H9 (cell line): ENCODE results near the gene BNIP1. TPM values are rescaled to one million over a fixed set of nuclear protein-coding genes. Genes with fewer than 3 reads are reported as not detected.

Source experiments
- DNase-seq: peaks from one replicate; pipeline ENCODE4 v3.0.0-alpha.2; 2017
- H2AFZ ChIP-seq: one replicate; pipeline ENCODE4 v1.6.1; 2013; ENCODE audit warnings: mild to moderate bottlenecking, low read length, control low read depth, moderate library complexity
- H2AK5ac ChIP-seq: 2 replicates; pipeline ENCODE4 v1.6.1; 2013; ENCODE audit warnings: low read length, control low read depth, mixed read lengths; ENCODE audit not compliant: insufficient read length
- H2BK120ac ChIP-seq: one replicate; pipeline ENCODE4 v1.6.1; 2013; ENCODE audit warnings: low read depth, mild to moderate bottlenecking, low read length, control low read depth, inconsistent platforms; ENCODE audit not compliant: poor library complexity, severe bottlenecking
- H2BK12ac ChIP-seq: 2 replicates; pipeline ENCODE4 v1.6.1; 2013; ENCODE audit warnings: low read length, control low read depth, mixed read lengths, low read depth; ENCODE audit not compliant: insufficient read length
- H2BK15ac ChIP-seq: 2 replicates; pipeline ENCODE4 v1.6.1; 2013; ENCODE audit warnings: low read depth, low read length, control low read depth
- H2BK20ac ChIP-seq: one replicate; pipeline ENCODE4 v1.6.1; 2013; ENCODE audit warnings: low read depth, mild to moderate bottlenecking, low read length, control low read depth, inconsistent platforms; ENCODE audit not compliant: poor library complexity, severe bottlenecking
- H2BK5ac ChIP-seq: 2 replicates; pipeline ENCODE4 v1.6.1; 2013; ENCODE audit warnings: low read length, control low read depth, mixed read lengths; ENCODE audit not compliant: insufficient read length
- H3K14ac ChIP-seq: 2 replicates; pipeline ENCODE4 v1.6.1; 2013; ENCODE audit warnings: low read length, control low read depth; ENCODE audit not compliant: insufficient read depth
- H3K18ac ChIP-seq: 2 replicates; pipeline ENCODE4 v1.6.1; 2013; ENCODE audit warnings: low read depth, mild to moderate bottlenecking, mixed read lengths, low read length, control low read depth; ENCODE audit not compliant: insufficient read length
- H3K23ac ChIP-seq: 2 replicates; pipeline ENCODE4 v1.6.1; 2013; ENCODE audit warnings: low read length, control low read depth, mixed read lengths, low read depth; ENCODE audit not compliant: insufficient read length
- H3K23me2 ChIP-seq: 2 replicates; pipeline ENCODE4 v1.6.1; 2013; ENCODE audit warnings: low read depth, mild to moderate bottlenecking, mixed read lengths, low read length, control low read depth; ENCODE audit not compliant: insufficient read length, poor library complexity, severe bottlenecking
- H3K27ac ChIP-seq: 2 replicates; pipeline ENCODE4 v1.5.1; 2013; ENCODE audit warnings: low read length, control low read depth, mixed read lengths, low read depth; ENCODE audit not compliant: insufficient read length
- H3K27me3 ChIP-seq: 2 replicates; pipeline ENCODE4 v1.6.1; 2013; ENCODE audit warnings: low read length, control low read depth, inconsistent platforms; ENCODE audit not compliant: insufficient read depth
- H3K4ac ChIP-seq: 2 replicates; pipeline ENCODE4 v1.6.1; 2013; ENCODE audit warnings: low read depth, mild to moderate bottlenecking, control low read depth, inconsistent platforms, low read length, moderate library complexity
- H3K4me1 ChIP-seq: 2 replicates; pipeline ENCODE4 v1.6.1; 2013; ENCODE audit warnings: low read length, control low read depth, inconsistent platforms; ENCODE audit not compliant: insufficient read depth
- H3K4me2 ChIP-seq: 2 replicates; pipeline ENCODE4 v1.6.1; 2013; ENCODE audit warnings: low read length, control low read depth, mixed read lengths; ENCODE audit not compliant: insufficient read length, insufficient read depth
- H3K56ac ChIP-seq: 2 replicates; pipeline ENCODE4 v1.6.1; 2013; ENCODE audit warnings: low read depth, mild to moderate bottlenecking, mixed read lengths, low read length, control low read depth; ENCODE audit not compliant: insufficient read length
- H3K79me1 ChIP-seq: 2 replicates; pipeline ENCODE4 v1.6.1; 2013; ENCODE audit warnings: low read depth, mild to moderate bottlenecking, moderate library complexity, low read length, control low read depth, inconsistent platforms; ENCODE audit not compliant: insufficient read depth, poor library complexity, severe bottlenecking
- H3K79me2 ChIP-seq: 2 replicates; pipeline ENCODE4 v1.6.1; 2013; ENCODE audit warnings: low read length, control low read depth, inconsistent platforms; ENCODE audit not compliant: insufficient read depth
- H3K9ac ChIP-seq: 2 replicates; pipeline ENCODE4 v1.6.1; 2013; ENCODE audit warnings: low read length, control low read depth, mixed read lengths; ENCODE audit not compliant: insufficient read length; ENCODE audit errors: extremely low read depth
- H3K9me3 ChIP-seq: one replicate; pipeline ENCODE4 v1.6.1; 2013; ENCODE audit warnings: low read depth, low read length, inconsistent platforms; ENCODE audit not compliant: control insufficient read depth
- H3T11ph ChIP-seq: one replicate; pipeline ENCODE4 v1.6.1; 2013; ENCODE audit warnings: mild to moderate bottlenecking, low read length, control low read depth, inconsistent platforms
- H4K20me1 ChIP-seq: one replicate; pipeline ENCODE4 v1.6.1; 2013; ENCODE audit not compliant: control insufficient read depth, insufficient read length, insufficient read depth
- H4K5ac ChIP-seq: 2 replicates; pipeline ENCODE4 v1.6.1; 2013; ENCODE audit warnings: low read depth, mild to moderate bottlenecking, mixed read lengths, low read length, control low read depth; ENCODE audit not compliant: insufficient read length
- H4K8ac ChIP-seq: replicated peaks from 2 replicates; pipeline ENCODE4 v1.6.1; 2013; ENCODE audit warnings: low read length, control low read depth, mixed read lengths, low read depth; ENCODE audit not compliant: insufficient read length
- H4K91ac ChIP-seq: 2 replicates; pipeline ENCODE4 v1.6.1; 2013; ENCODE audit warnings: low read depth, mild to moderate bottlenecking, moderate library complexity, mixed read lengths, low read length, control low read depth; ENCODE audit not compliant: insufficient read length
- H3K27ac Mint-ChIP-seq, 3 experiments: 2 replicates in 2 of 3; 3 replicates in 1 of 3; pipeline ENCODE4 v1.8.0; 2020 to 2021; ENCODE audit warnings: mixed read lengths in 3 of 3, mild to moderate bottlenecking in 1 of 3, moderate library complexity in 1 of 3
- H3K27me3 Mint-ChIP-seq: 2 replicates; pipeline ENCODE4 v1.8.0; 2021; ENCODE audit warnings: low read depth, mild to moderate bottlenecking, moderate library complexity, mixed read lengths
- H3K36me3 Mint-ChIP-seq, 3 experiments: 2 replicates in 2 of 3; 3 replicates in 1 of 3; pipeline ENCODE4 v1.8.0; 2020 to 2021; ENCODE audit warnings: low read depth in 3 of 3, mixed read lengths in 3 of 3; ENCODE audit not compliant: insufficient read depth in 1 of 3
- H3K4me1 Mint-ChIP-seq, 2 experiments: 2 replicates each; pipeline ENCODE4 v1.8.0; 2020; ENCODE audit warnings: mixed read lengths in 2 of 2
- H3K4me3 Mint-ChIP-seq, 2 experiments: 2 replicates in 1 of 2; 3 replicates in 1 of 2; pipeline ENCODE4 v1.8.0; 2020 to 2021; ENCODE audit warnings: mild to moderate bottlenecking in 2 of 2, mixed read lengths in 2 of 2, moderate library complexity in 1 of 2
- H3K9me3 Mint-ChIP-seq, 2 experiments: 2 replicates in 1 of 2; 3 replicates in 1 of 2; pipeline ENCODE4 v1.8.0; 2020; ENCODE audit warnings: mild to moderate bottlenecking in 2 of 2, mixed read lengths in 2 of 2, moderate library complexity in 1 of 2
- CTCF ChIP-seq: fragments of 200-600 bp; sonication (generic); conservative IDR thresholded peaks from 3 replicates; pipeline ENCODE4 v1.8.0; 2021; ENCODE audit warnings: antibody characterized with exemption, mild to moderate bottlenecking
- WGBS: extraction: QIAGEN DNeasy Blood & Tissue Kit; methylation state at CpG from one replicate; pipeline ENCODE4 v1.1.7; 2013; ENCODE audit warnings: missing lambda C conversion rate, low lambda C conversion rate, mixed read lengths; ENCODE audit not compliant: insufficient read length; ENCODE audit errors: extremely low coverage; 5-methylcytosine and 5-hydroxymethylcytosine counted together
- total RNA-seq: library from RNA; stranded (reverse); gene quantifications from 2 replicates; pipeline ENCODE4 v1.2.1, GENCODE V29; 2021

Gene BNIP1
- total RNA-seq, 1 experiment from 2014 or later: 8.8 TPM

GRCh38 chr5:173204185-173204979, 60.1 kb downstream of the BNIP1 start:
- H3K79me2 ChIP-seq: no peaks in the 10 kb centered on the region
- no peak overlapping the region for H2BK15ac ChIP-seq
- H3K4me1 ChIP-seq: no peaks in the 10 kb centered on the region; the same call in 1 of the 2 replicates
- H3K27ac Mint-ChIP-seq: no peak overlapping the region
- no peaks in the 10 kb centered on the region for H3K79me1 ChIP-seq
- no peak overlapping the region for H4K8ac ChIP-seq
- no peaks in the 10 kb centered on the region; the same call in 1 of the 2 replicates for H3K27me3 ChIP-seq
- peaks cover 11 to 16% of the 10 kb centered on the region in 2 experiments for H3K9me3 Mint-ChIP-seq
- no peak overlapping the region for H3K18ac ChIP-seq
- H2AFZ ChIP-seq: no peak overlapping the region
- 100% methylated on average over 1 of the region's 6 CpGs for WGBS
- no peak overlapping the region for H2BK120ac ChIP-seq
- peaks cover 4 to 6% of the 10 kb centered on the region in 2 experiments; a peak in 3 of 4 replicates for H3K4me1 Mint-ChIP-seq
- no peak overlapping the region for H3K4me3 Mint-ChIP-seq
- no peak overlapping the region for H4K5ac ChIP-seq
- no peak overlapping the region for H3K4me2 ChIP-seq
- peak; percentile 63 for TF ChIP-seq CTCF
- no peaks in the 10 kb centered on the region for H3K9me3 ChIP-seq
- no peak overlapping the region for H3K23ac ChIP-seq
- no peak overlapping the region for H2AK5ac ChIP-seq
- H3K36me3 Mint-ChIP-seq: peaks cover 0 to 7% (median 3%) of the 10 kb centered on the region in 3 experiments; a peak in 6 of 7 replicates
- no peaks in the 10 kb centered on the region for H3K23me2 ChIP-seq
- no peak overlapping the region for H2BK5ac ChIP-seq
- no peak overlapping the region for H2BK20ac ChIP-seq
- H3T11ph ChIP-seq: no peak overlapping the region
- no peak overlapping the region for H3K4ac ChIP-seq
- no peak overlapping the region for H3K56ac ChIP-seq
- no peak overlapping the region for H3K14ac ChIP-seq
- no peak overlapping the region for H2BK12ac ChIP-seq
- H4K20me1 ChIP-seq: no peaks in the 10 kb centered on the region
- no peak for DNase-seq
- H4K91ac ChIP-seq: no peak overlapping the region
- peaks cover 70% of the 10 kb centered on the region for H3K27me3 Mint-ChIP-seq
- no peak overlapping the region for H3K9ac ChIP-seq
- H3K27ac ChIP-seq: no peak overlapping the region
